Activated CD8-positive, alpha-beta memory T cell treated with anti-CD3 and anti-CD28 coated beads for 48 hours (primary cell): ENCODE results near the gene RPL31.

Source experiments
- DNase-seq, 3 experiments: peaks; one replicate each; pipeline ENCODE4 v3.0.0-alpha.2; 2020; ENCODE audit warnings: low read depth in 2 of 3, low spot score in 2 of 3

Gene RPL31

DNA sequence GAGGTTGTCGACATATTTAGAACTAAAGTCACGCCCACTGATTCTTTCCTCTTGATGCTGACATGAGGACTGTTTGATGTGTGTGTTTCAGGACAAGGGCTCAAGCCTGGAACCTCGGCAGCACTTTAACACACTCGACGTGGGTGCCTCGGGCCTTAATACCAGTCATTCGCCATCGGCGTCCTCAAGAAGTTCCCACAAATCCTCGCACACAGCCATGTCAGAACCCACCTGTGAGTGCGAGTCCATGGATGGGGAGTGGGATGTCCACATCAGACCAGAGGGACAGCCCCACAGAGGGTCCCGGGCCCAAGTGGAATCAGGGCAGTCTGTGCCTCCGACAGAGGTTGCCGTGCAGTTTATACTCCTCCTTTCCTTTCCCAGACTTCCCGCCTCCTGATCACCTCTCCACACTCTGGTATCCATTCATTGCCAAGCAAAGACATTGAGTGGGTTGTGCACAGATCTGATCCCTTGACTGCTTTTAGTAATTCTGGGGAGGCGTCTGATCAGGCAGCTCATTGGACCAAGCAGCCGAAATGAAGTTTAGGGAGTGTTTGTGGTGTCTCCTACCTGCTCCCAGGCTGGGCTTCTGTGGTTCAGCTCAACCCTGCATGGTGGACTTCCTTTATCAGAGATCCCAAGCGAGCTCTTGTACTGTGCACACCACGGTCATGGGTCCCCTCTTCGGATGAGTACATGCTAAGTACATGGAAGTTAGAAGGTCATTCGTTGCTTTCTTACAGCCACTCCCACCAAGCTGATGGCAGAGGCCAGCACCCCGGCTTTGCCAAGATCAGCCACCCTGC is 27.2 kb upstream of the RPL31 start:
- no peak for DNase-seq

DNA sequence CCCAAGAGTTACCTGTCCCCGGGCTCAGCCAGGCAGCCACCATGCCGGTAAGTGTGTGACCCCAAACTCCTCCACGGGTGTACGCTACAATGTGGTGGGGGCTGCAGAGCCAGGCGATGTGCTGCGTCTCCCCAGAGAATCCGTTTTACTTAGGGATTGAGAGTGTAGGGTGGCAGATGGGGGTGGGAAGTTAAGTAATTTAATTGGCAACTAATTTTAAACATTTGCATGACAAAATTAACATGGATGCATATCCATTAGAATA is 26.6 kb upstream of the RPL31 start:
- no peak for DNase-seq

DNA sequence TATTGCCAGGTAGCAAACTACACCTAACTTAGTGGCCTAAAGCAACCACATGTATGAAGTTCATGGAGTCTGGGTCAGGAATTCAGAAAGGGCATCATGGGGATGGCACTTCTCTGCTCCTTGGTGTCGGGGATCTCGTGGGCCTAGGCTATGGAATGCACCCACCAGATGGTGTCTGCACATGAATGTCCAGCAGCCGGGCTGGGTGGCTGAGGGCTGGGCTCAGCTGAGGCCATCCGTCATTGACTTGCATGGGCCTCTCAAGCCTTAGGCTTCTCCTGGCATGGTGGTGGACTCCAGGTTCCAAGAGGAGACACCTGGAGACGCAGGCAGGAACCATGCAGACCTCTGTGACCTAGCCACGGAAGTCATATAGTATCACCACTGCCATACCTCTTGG is 26.0 kb upstream of the RPL31 start:
- DNase-seq = no peak

DNA sequence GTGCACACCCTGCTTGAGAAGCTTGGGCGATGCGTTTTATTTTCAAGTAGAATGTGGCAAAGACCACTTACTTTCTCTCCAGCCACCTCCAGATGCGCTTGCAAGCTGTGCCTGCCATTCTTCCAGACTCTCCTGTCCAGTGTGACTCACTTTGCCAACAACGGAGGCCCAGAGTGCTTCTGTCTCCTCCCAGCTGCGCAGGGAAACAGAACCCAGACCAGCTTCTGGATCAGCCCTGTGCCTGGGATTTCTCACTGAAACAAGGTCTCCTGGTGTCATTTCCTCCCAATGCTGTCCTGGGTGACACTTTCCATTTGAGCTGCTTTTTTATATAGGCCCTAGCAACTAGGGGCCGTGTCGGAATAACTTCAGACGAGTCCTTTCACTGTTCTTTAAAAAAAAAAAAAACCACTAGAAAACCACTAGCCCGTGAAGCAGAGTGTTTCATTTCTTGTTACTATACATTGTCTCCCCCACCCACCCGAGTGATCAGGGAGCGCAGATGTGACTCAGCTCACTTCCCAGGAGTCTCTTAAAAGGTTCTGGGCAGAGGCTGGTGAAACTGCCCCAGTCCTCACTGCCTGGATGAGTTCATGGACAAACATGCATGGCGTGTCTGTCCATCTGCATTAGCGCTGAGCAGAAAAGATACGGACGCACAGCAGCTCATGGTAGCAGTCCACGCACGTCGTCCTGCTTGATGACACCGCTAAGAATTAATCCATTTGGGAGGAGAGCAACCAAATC is 25.3 kb upstream of the RPL31 start:
- no peak for DNase-seq

DNA sequence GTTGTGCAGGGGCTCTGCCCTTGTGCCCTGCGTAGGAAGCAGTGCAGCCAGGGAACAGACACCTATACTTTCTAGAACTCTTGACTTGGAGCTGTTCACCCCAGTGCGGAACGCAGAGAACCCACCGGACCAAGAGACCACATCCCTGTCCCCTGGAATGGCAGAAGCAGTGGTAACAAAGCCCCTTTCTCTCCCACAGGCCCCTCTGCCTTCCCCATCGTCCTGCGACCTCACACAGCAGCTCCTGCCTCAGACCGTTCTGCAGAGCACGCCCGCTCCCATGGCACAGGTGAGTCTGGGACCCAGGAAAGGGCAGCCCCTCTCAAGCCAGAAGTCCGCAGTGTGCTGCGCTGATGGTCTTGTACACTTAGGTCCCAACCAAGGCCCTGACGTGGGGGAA is 24.6 kb upstream of the RPL31 start:
- DNase-seq = no peak

DNA sequence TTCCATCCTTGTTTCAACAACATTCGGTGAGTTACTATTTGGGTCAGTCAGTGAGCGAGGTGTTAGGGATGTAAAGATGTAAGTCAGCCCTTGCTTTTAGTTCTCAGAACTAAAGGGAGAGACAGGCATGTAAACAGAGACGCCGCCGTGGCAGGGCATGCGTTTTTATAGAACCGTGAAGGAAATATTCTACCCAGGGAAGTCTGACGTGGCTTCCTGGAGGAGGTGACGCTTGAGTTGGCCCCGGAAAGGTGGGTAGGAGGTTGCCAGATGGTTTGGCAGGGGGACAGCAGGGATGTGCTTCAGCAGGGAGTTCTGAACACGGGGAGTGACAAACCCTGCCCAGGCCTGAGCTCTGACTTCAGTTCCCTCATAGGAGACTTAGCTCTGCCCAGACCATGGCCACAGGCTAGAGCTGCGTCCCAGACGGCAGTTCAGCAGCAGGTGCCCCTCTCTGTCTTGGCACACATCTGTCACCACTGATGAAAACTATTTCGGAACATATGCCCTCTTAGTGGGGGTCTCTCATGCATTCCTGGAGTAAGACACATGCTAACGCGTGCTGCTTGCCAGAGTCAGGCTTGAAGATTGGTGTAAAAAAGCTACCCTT is 23.4 kb upstream of the RPL31 start:
- no peak for DNase-seq

DNA sequence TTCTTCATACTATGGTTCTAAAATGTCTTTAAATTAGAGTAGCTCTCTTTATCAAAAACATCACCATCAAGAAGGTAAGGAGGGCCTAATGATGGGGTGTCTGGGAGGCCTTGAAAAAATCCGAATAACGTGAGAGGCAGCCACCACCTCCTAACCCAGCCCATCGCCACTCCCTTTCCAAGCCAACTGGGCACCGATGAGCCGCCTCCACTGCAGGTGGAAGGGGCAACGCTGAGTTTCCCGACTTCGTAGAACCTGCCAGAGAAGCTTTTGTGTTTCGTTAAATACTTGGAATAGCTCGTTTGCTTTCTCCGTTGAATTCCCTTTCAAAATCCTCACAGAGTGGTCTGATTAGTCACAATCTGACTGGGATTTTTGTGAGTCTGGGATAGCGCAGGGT is 22.0 kb upstream of the RPL31 start:
- no peak for DNase-seq

DNA sequence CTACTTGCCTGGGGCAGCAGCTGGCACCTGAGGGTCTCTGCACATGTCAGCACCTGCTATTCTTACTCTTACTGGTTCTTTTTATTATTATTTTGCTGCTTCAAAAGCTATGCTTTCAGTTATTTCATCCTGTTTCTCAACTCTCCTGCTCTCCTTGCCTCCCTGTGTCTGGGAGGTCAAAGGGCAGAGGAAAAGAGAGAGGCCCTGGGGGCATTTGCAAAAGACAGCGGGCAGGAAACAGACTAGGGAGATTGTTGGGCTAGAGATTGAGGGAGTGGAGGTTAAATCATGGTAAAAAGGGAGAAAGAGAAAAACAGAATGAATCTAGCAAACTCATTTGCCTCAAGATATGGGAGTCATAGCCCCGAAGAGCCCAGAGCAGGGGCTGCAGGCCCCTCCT is 21.1 kb upstream of the RPL31 start:
- DNase-seq = no peak

DNA sequence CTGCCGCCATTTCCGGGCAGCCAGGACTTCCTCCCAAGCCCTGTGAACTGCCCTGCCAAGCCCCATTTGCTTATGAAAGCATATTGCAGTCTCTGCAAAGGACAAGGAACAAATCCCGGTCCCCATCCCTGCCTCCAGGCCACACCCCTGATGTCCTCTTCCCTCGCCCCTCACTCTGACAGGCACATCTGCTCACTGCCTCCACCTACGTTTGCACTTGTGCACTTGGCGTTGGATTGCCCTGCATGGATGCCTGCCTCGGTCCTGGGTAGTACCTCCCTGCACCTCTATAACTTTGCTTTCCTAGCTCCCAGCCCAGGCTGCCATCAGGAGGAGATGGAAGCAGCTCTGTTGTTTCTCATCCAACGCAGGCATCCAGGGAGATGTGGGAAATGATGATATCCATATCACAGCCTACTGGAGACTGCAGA is 19.6 kb upstream of the RPL31 start:
- no peak for DNase-seq

DNA sequence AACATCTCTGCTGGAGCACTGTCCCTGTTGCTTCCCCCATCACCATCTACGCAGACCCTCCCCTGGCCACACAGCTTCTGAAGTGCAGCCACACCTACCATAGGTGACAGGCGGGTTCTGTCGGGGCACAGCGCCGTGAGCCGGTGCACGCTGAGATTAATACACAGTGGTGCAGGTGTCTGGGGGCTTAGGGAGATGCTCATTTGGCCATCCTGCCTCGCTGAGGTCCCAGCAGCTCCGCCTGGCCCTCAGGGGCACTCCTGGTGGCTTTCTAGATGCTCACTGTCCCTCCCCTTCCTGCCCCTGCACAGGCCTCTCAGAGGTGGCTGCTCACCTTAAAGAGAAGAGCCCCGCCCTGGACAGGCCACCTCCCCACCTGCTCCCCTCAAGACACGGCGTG is 18.9 kb upstream of the RPL31 start:
- no peak for DNase-seq

DNA sequence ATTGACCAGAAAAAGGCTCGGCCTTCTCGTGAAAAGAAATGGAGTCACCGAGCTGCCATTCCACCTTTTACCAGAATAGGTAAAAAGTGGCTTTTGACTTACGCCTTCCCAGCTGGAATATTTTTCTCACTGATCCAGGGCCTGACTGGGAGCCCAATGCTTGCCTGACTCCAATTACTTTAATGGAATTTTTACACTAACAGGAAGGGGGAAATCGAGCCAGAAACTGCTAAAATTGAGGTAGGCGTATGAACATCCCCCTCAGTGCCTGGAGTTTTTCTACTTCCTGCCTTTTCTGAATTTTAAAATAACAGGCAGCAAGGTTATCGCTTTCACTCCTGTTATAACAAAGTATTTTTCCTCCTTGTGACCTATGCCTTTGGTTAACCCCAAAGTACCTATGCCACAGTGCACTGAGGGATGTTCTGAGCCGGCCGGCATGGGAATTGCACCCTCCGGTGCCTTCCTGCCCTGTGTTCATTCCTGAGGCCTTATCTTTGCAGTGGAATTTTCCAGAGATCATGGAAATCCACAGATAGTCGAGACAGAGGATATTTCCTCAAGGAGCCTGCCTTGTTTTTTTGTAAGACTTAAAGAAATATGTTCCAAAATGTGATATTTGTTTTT is 18.3 kb upstream of the RPL31 start:
- no peak for DNase-seq

DNA sequence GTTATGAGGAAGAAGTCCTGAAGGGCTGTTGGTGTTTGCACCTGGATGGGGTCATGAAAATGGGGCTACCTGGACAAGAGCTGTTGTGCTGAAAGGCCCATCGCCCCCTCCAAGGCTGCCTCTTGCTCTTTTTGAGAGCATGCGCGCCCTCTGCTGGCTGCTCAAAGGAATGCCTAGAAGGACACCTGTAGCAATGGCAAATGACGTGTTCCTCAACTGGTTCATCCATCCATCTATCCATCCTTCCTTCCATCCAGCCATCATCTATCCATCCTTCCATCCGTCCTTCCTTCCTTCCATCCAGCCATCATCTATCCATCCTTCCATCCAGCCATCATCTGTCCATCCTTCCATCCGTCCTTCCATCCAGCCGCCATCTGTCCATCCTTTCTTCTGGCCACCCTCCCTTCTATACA is 17.2 kb upstream of the RPL31 start:
- DNase-seq = peak; percentile 35 to 53 (median 40)

DNA sequence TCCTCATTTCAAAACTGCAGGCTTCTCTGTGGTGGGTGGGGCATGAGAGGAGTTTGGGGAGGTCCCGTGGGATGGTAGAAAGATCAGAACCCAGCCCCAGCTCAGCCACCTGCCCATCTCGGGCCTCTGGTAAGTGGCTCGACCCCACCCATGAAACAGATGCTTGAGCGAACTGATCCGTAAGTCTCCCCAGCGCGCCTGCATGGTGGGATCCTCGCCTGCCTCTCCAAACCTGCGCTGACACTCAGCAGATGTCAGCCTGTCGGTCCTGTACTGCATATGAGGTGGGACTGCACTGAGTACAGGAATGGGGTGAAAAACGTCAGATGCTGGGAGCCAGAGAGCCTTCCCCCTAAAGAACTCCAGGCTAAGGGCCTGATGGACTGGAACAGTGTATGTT is 15.9 kb upstream of the RPL31 start:
- DNase-seq = no peak

DNA sequence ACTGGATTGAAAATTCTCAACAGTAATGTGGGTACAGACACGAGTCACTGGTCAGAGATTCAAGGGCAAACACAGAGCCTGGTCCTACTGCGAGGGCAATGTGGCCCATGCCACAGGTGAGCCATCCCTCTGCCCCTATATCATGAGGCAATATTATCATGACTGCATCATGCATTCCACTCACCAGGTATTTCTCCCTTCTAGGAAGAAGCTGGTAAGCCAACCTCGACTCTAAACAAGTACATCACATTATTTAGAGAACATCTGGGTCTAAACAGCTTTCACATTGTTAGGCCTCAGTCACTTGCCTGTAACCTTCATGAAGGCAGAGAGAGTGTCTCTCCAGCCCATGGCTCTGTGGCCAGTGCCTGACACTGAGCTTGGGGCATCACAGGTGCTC is 14.6 kb upstream of the RPL31 start:
- no peak for DNase-seq

DNA sequence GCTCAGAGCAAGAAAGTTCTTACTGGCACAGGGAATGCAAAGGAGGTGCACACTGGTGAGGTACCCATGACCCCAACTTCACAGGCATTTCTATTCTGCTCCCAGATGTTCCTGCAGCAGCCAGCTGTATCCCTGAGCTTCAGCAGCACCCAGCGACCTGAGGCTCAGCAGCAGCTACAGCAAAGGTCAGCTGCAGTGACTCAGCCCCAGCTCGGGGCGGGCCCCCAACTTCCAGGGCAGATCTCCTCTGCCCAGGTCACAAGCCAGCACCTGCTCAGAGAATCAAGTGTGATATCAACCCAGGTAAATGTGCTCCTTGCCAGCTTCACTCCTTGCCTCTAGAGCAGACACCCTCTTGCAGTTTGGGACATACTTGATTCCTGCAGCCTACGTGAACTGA is 14.1 kb upstream of the RPL31 start:
- no peak for DNase-seq

DNA sequence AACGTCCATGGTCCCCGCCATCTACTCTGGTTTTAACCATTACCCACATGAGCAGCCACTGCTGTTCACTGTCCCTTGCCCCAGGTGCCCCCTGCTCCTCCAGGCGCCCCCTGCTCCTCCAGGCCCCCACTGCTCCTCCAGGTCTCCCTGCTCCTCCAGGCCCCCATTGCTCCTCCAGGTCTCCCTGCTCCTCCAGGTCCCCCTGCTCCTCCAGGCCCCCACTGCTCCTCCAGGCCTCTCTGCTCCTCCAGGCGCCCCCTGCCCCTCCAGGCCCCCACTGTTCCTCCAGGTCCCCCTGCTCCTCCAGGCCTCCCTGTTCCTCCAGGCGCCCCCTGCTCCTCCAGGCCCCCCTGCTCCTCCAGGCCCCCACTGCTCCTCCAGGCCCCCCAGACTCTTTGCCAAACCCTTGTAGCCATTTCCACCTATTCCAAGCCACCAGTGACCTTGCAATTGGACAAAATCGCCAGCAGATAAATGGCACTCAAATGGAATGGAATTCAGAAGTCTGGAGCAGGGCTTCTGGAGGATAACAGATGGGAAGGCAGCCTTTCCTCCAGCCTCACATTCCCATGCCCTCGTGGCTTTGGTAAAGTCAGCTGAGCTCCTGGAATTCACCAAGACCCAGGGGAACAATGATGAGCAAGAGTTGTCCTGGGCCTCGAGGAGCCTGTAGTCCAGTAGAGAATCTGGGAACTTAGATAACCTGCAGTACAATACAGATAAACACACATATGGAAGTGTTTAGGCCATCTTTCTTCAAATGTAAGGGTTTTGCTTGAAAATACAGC is 13.3 kb upstream of the RPL31 start:
- no peak for DNase-seq

DNA sequence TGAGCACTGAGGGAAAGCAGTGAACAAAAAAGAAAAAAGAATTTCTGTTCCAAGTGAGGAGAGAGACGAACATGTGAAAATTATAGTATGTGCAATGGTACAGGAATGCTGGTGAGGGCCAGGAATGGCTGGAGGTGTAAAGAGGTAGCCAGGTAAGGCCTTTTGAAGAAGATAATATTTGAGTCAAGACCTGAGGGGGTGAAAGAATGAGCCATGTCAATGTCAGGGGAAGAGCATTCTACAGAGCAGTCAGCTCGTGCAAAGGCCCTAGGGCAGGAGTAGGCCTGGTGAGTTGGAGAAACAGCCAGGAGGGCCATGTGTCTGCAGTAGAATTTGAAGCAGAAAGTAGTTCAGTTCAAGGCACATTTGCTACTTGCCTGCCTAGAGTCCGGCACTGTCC is 12.4 kb upstream of the RPL31 start:
- no peak for DNase-seq

DNA sequence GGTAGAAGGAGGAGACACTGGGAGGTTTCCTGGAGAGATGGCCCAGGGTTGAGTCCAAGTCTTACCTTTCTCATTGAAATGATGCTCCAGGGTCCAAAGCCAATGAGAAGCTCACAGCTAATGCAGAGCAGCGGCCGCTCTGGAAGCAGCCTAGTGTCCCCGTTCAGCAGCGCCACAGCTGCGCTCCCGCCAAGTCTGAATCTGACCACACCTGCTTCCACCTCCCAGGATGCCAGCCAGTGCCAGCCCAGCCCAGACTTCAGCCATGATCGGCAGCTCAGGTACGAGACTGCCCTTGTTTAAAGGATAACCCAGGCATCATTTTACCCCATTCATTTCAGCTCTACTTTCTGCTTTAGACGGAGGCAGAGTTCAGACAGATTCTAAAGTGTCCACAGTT is 11.9 kb upstream of the RPL31 start:
- DNase-seq = no peak

DNA sequence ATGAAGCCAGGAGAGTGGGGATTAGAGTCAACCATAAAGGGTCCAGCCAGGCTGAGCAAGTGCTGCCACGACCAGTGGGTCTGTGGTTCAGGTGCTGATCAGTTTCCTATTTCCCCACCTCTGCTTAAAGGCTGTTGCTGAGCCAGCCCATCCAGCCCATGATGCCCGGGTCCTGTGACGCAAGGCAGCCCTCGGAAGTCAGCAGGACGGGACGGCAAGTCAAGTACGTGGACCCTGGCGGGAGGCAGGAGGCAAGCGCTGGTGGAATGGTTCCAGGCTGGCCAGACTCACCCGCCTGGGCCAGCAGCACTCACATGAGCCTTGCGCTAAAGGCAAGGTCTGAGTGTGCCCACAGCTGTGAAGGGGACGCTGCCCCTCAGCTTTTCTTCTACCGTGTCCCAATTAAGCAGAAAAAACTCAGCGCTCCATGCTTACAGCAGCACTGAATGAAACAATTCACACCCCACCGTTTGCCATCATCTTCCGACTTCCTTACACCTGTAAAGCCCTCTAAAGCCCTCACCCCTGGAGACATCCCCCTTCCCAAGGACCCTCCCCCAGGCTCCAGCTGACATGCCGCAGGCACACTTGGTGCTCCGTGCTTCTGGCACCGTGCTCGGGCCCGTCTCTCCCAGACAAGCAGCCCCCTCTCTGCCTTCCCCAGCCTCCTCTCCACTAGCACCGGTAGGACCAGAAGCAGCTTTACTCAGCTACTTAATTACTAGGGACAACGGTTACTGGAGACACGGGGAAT is 11.3 kb upstream of the RPL31 start:
- no peak for DNase-seq

DNA sequence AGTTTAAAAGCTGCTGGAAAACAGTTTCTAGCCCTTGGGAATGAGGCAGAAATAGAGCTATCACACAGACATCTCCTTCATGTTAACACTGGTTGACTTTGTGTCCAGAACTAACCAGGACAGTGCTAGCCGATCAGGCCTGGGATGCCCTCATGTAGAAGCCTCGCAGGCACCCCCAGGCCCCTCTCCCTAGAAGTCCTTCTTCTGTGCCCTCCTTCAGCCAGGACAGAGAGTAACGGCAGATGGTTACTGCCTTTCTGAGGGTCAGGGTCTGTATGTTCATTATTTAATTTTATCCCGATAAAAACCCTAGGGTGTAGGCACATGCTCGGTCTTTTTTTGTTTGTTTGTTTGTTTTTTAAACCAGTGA is 10.7 kb upstream of the RPL31 start:
- DNase-seq = no peak

DNA sequence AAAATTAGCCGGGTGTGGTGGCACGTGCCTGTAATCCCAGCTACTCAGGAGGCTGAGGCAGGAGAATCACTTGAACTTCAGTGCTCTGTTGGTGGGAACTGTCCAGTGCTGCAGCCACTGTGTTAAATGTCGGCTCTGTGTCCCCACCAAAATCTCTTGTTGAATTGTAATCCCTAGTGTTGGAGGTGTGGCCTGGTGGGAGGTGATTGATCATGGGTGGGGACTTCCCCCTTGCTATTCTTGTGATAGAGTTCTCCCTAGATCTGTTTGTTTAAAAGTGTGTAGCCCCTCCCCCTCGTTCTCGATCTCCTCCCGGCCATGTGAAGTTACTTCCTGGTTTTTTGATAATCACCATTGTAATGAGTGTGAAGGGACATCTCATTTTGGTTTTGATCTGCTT is 9.8 kb upstream of the RPL31 start:
- DNase-seq = no peak
